CD4-positive, alpha-beta T cell (primary cell): ENCODE measurements around the gene GRIN1. TPM values are rescaled to one million over a fixed set of nuclear protein-coding genes. Genes with fewer than 3 reads are reported as not detected.

Experiments used
- ATAC-seq: fragments of 200-7000 bp; cut with Tn5 transposase; one replicate; pipeline ENCODE4 v1.10.0; 2022; ENCODE audit warnings: mild to moderate bottlenecking; ENCODE audit not compliant: poor library complexity
- CTCF ChIA-PET: fragments of 350-600 bp; sonication (Branson Sonifier 250); formaldehyde crosslinking; loops from one replicate; lab custom pipeline; 2021; ENCODE audit warnings: antibody characterized with exemption, inconsistent platforms; lab: Charles Lee
- POLR2A ChIA-PET: fragments of 350-600 bp; sonication (Branson Sonifier 250); formaldehyde crosslinking; loops from one replicate; lab custom pipeline; 2021; ENCODE audit warnings: antibody characterized with exemption, inconsistent platforms; lab: Charles Lee
- DNase-seq, 14 experiments: peaks; one replicate each; pipeline ENCODE4 v3.0.0-alpha.2; 2013 to 2020; ENCODE audit warnings: mixed read lengths in 2 of 14
- H3K27ac ChIP-seq, 2 donors: one replicate each; pipeline versions ENCODE4 v1.5.1 to v1.7.0; 2013; ENCODE audit warnings: low read length in 2 of 2, low read depth in 1 of 2, mild to moderate bottlenecking in 1 of 2
- H3K27me3 ChIP-seq, 2 experiments: 1 replicate in 1 of 2; 2 replicates in 1 of 2; pipeline versions ENCODE4 v1.6.1 to v1.7.0; 2013; ENCODE audit warnings: low read length in 2 of 2, control low read depth in 1 of 2, mild to moderate bottlenecking in 1 of 2, moderate library complexity in 1 of 2; ENCODE audit not compliant: insufficient read depth in 2 of 2, control insufficient read depth in 1 of 2
- H3K36me3 ChIP-seq: one replicate; pipeline ENCODE4 v1.6.1; 2013; ENCODE audit warnings: low read length, control low read depth; ENCODE audit not compliant: insufficient read depth
- H3K4me1 ChIP-seq: one replicate; pipeline ENCODE4 v1.6.1; 2013; ENCODE audit warnings: low read length, control low read depth; ENCODE audit not compliant: insufficient read depth
- H3K4me3 ChIP-seq: one replicate; pipeline ENCODE4 v1.5.1; 2013; ENCODE audit warnings: mild to moderate bottlenecking, low read length, moderate library complexity
- H3K9me3 ChIP-seq, 2 experiments: 1 replicate in 1 of 2; 2 replicates in 1 of 2; pipeline versions ENCODE4 v1.6.1 to v1.7.0; 2013; ENCODE audit warnings: low read length in 2 of 2, mild to moderate bottlenecking in 2 of 2, control low read depth in 1 of 2, moderate library complexity in 1 of 2; ENCODE audit not compliant: control insufficient read depth in 1 of 2, insufficient read depth in 1 of 2
- H3K27ac Mint-ChIP-seq: one replicate; pipeline ENCODE4 v1.8.0; 2020; ENCODE audit warnings: mixed read lengths
- H3K27me3 Mint-ChIP-seq: one replicate; pipeline ENCODE4 v1.8.0; 2021; ENCODE audit warnings: mixed read lengths
- H3K36me3 Mint-ChIP-seq: one replicate; pipeline ENCODE4 v1.8.0; 2021; ENCODE audit warnings: low read depth, mixed read lengths
- H3K4me1 Mint-ChIP-seq: one replicate; pipeline ENCODE4 v1.8.0; 2021; ENCODE audit warnings: low read depth, mixed read lengths
- H3K4me3 Mint-ChIP-seq: one replicate; pipeline ENCODE4 v1.8.0; 2020; ENCODE audit warnings: mild to moderate bottlenecking, mixed read lengths
- H3K9me3 Mint-ChIP-seq: one replicate; pipeline ENCODE4 v1.8.0; 2020; ENCODE audit warnings: mixed read lengths
- intact Hi-C, 2 experiments: fragments of 100-400 bp; cut with DNase I in 1 of 2; cut with micrococcal nuclease in 1 of 2; formaldehyde crosslinking; loops; one replicate each; pipeline versions ENCODE4 v1.15.1 to v1.9.0; 2023 to 2025; cut with DNase I, micrococcal nuclease
- total RNA-seq, 174 experiments: library from RNA in 2 of 174; stranded (reverse) in 2 of 174; gene quantifications; one replicate each; pipeline ENCODE4 v1.2.3 and lab custom pipeline; 2021 to 2026
- TF ChIP-seq, protein P1 (sequence below): fragments of 200-600 bp; IDR thresholded peaks from one replicate; pipeline ENCODE4 v1.8.0; 2022; ENCODE audit warnings: antibody characterized with exemption, mild to moderate bottlenecking

GRIN1 gene
- total RNA-seq, 2 experiments from 2014 or later = not detected

DNA sequence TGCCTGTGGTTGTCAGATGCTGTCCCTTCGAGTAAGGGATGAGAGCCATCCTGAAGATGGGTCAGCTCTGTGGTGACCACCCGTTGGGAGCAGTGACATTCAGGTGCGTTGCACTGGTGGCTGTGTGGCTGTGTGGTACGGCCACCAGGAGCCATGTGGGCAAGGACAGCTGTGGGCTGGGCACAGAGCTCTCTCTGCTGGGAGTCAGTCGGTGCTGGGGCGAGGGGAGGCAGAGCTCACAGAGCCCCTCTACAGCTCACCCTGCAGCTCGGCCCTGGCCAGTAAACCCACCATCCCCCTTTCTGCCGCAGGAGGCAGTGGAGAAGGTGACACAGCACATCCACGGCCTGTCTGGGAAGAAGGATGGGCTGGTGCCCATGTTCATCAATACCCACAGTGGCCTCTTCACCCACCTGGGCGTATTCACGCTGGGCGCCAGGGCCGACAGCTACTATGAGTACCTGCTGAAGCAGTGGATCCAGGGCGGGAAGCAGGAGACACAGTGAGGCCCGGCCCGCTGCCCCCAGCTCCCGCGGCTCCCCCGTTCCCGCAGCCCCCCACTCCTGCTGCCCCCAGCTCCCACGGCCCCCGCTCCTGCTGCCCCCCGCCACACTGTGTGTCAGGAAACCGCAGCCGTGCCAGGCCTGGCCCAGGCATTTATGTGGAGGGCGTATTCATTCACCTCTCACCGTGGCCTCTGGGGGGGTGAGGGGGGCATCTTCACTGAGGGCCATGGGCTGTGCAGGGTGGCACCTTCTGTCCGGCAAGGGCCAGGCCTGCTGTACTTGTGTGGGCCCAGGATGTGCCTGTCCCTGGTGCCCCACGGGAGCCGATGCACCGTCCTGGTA, 32.9 kb upstream of the GRIN1 start:
- POLR2A ChIA-PET = interaction anchor here (1.3 kb wide), 1 partner anchor 24 kb away, joined by 3 read pairs; no protein-coding TSS in a partner anchor
- Histone ChIP-seq H3K9me3 (no peaks in the 10 kb centered on the region), H3K36me3 (peaks cover 97% of the 10 kb centered on the region), H3K27ac (no peak overlapping the region), H3K4me1 (no peaks in the 10 kb centered on the region), H3K27me3 (no peaks in the 10 kb centered on the region), H3K4me3 (no peak overlapping the region)
- no peak overlapping the region for H3K27ac Mint-ChIP-seq
- CTCF ChIA-PET = no interaction called here
- H3K36me3 Mint-ChIP-seq = peaks cover 14% of the 10 kb centered on the region
- intact Hi-C loops = no loop called here
- DNase-seq (no peak), ATAC-seq (no peak)
- TF ChIP-seq, protein P1, sequence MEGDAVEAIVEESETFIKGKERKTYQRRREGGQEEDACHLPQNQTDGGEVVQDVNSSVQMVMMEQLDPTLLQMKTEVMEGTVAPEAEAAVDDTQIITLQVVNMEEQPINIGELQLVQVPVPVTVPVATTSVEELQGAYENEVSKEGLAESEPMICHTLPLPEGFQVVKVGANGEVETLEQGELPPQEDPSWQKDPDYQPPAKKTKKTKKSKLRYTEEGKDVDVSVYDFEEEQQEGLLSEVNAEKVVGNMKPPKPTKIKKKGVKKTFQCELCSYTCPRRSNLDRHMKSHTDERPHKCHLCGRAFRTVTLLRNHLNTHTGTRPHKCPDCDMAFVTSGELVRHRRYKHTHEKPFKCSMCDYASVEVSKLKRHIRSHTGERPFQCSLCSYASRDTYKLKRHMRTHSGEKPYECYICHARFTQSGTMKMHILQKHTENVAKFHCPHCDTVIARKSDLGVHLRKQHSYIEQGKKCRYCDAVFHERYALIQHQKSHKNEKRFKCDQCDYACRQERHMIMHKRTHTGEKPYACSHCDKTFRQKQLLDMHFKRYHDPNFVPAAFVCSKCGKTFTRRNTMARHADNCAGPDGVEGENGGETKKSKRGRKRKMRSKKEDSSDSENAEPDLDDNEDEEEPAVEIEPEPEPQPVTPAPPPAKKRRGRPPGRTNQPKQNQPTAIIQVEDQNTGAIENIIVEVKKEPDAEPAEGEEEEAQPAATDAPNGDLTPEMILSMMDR = no peak
- no peaks in the 10 kb centered on the region for H3K9me3 Mint-ChIP-seq
- H3K4me3 Mint-ChIP-seq = no peak overlapping the region
- H3K4me1 Mint-ChIP-seq = no peaks in the 10 kb centered on the region
- no peaks in the 10 kb centered on the region for H3K27me3 Mint-ChIP-seq

DNA sequence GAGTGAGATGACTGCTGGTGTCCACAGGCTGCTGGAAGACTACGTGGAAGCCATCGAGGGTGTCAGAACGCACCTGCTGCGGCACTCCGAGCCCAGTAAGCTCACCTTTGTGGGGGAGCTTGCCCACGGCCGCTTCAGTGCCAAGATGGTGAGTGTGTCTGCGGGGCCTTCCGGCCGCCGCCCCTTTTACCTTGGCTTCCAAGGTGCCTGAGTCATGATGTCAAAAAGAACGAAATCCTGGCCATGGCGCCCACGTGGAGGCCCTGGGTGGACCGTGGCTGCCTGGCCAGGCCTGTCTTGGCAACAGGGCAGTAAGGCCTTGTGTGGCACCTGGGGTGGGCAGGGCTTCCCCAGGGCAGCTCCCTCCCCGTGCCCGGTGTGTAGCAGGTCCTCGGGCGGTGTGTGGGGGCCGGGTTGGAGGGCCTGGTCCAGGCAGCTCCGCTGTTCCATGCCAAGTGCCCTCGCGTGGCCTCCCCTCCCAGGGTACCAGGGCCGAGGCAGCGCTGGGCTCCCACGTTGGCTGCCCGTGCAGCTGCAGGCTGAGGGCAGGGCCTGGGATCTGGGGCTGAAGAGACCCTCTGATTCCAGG, 32.2 kb upstream of the GRIN1 start:
- intact Hi-C loops = no loop called here
- Mint-ChIP-seq H3K4me1 (no peaks in the 10 kb centered on the region), H3K36me3 (peaks cover 20% of the 10 kb centered on the region), H3K4me3 (no peak overlapping the region), H3K9me3 (no peaks in the 10 kb centered on the region), H3K27ac (no peak overlapping the region), H3K27me3 (no peaks in the 10 kb centered on the region)
- no peaks in the 10 kb centered on the region for H3K27me3 ChIP-seq
- H3K4me3 ChIP-seq = no peak overlapping the region
- no peak for DNase-seq
- H3K36me3 ChIP-seq = peaks cover 95% of the 10 kb centered on the region
- TF ChIP-seq, protein P1 = no peak
- ChIA-PET CTCF (interaction anchor here (1.0 kb wide), 1 partner anchor 12 kb away, joined by 5 read pairs; no protein-coding TSS in a partner anchor), POLR2A (no interaction called here)
- no peaks in the 10 kb centered on the region for H3K9me3 ChIP-seq
- H3K4me1 ChIP-seq = no peaks in the 10 kb centered on the region
- no peak for ATAC-seq
- no peak overlapping the region for H3K27ac ChIP-seq

DNA sequence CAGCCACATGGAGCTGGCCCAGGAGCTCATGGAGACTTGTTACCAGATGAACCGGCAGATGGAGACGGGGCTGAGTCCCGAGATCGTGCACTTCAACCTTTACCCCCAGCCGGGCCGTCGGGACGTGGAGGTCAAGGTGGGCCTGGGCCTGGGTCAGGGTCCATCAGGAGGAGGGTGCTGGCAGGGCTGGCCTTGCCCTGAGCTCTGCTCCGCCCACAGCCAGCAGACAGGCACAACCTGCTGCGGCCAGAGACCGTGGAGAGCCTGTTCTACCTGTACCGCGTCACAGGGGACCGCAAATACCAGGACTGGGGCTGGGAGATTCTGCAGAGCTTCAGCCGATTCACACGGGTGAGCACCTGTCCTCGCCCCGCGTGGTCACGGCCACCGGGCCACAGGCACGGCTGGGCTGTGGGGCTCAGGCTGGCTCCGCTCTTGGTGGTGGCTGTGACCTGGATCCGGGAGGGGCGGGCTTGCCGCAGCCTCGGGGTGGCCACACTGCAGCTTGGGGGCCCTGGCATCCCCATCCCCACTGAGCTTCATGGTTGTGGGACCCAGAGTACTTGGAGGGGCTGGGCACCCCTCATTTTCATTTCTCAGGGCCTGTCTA, 31.5 kb upstream of the GRIN1 start:
- TF ChIP-seq, protein P1 = no peak
- Histone ChIP-seq H3K27me3 (no peaks in the 10 kb centered on the region), H3K9me3 (no peaks in the 10 kb centered on the region), H3K4me1 (peaks cover 6% of the 10 kb centered on the region), H3K4me3 (no peak overlapping the region), H3K27ac (no peak overlapping the region), H3K36me3 (peaks cover 95% of the 10 kb centered on the region)
- Mint-ChIP-seq H3K9me3 (no peaks in the 10 kb centered on the region), H3K4me3 (no peak overlapping the region), H3K27ac (no peak overlapping the region), H3K27me3 (no peaks in the 10 kb centered on the region), H3K36me3 (peaks cover 20% of the 10 kb centered on the region), H3K4me1 (no peaks in the 10 kb centered on the region)
- DNase-seq (no peak), ATAC-seq (no peak)
- intact Hi-C loops = no loop called here
- CTCF ChIA-PET = interaction anchor here (1.0 kb wide), 1 partner anchor 11 kb away, joined by 5 read pairs; no protein-coding TSS in a partner anchor
- POLR2A ChIA-PET = interaction anchor here (0.8 kb wide), 1 partner anchor 133 kb away, joined by 3 read pairs; no protein-coding TSS in a partner anchor
